A673 (cell line): Measurements from ENCODE around the gene CPT1C.

ENCODE experiments used
- EZH2 ChIP-seq: fragments of 200-600 bp; sonication (generic); IDR thresholded peaks from 2 replicates; pipeline ENCODE4 v1.6.1; 2017; ENCODE audit warnings: borderline replicate concordance, low read depth, mild to moderate bottlenecking, mixed read lengths, antibody characterized with exemption, low read length; ENCODE audit not compliant: poor library complexity, severe bottlenecking
- TF ChIP-seq, protein P1 (sequence below): fragments of 300-800, 200-600 bp; sonication (generic); conservative IDR thresholded peaks from 2 replicates; pipeline ENCODE4 v1.5.1; 2017; ENCODE audit warnings: low read depth, mild to moderate bottlenecking, antibody characterized with exemption, low read length, moderate library complexity, mixed read lengths

DNA sequence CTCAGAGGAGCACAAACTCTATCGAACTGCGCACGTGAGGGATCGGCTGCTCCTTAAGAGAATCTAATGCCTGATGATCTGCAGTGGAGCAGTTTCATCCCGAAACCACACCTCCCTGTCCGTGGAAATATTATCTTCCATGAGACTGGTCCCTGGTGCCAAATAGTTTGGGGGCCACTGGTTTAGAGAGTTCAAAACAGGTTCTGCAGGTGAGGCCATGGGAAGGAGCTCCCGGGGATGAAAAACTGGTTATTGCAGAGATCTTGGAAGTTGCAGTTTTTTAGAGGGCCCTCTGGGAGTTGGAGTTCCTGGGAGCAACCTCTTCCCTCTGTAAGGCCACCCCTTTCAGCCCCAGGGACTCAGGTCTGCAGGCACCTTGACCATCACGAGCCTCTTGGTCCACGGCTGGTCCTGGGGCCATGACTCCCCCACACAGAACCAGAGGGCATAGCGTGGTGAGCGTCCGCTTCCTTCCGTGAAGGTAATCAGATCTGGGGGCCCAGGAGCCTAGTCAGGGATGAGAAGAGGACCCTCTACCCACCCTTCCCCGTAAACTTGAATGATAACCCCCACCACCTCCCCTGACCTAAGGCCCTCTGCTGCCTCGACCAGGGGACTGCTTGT lies 30.5 kb upstream of the CPT1C start:
- no peak for TF ChIP-seq EZH2
- TF ChIP-seq, protein P1, sequence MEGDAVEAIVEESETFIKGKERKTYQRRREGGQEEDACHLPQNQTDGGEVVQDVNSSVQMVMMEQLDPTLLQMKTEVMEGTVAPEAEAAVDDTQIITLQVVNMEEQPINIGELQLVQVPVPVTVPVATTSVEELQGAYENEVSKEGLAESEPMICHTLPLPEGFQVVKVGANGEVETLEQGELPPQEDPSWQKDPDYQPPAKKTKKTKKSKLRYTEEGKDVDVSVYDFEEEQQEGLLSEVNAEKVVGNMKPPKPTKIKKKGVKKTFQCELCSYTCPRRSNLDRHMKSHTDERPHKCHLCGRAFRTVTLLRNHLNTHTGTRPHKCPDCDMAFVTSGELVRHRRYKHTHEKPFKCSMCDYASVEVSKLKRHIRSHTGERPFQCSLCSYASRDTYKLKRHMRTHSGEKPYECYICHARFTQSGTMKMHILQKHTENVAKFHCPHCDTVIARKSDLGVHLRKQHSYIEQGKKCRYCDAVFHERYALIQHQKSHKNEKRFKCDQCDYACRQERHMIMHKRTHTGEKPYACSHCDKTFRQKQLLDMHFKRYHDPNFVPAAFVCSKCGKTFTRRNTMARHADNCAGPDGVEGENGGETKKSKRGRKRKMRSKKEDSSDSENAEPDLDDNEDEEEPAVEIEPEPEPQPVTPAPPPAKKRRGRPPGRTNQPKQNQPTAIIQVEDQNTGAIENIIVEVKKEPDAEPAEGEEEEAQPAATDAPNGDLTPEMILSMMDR, result no peak
